Type B pancreatic cell (in vitro differentiated cells): ENCODE data around the gene GRM4. TPM values are rescaled to one million over a fixed set of nuclear protein-coding genes. Genes with fewer than 3 reads are reported as not detected.

Experiments used
- DNase-seq: peaks from one replicate; pipeline ENCODE4 v3.0.0; 2021; ENCODE audit warnings: mixed read lengths; ENCODE audit not compliant: unreplicated experiment; ENCODE audit errors: extremely low spot score
- H3K27ac Mint-ChIP-seq: 2 replicates; pipeline ENCODE4 v1.8.0; 2021; ENCODE audit warnings: mild to moderate bottlenecking, mixed read lengths
- H3K27me3 Mint-ChIP-seq: 2 replicates; pipeline ENCODE4 v1.8.0; 2021; ENCODE audit warnings: mixed read lengths
- H3K36me3 Mint-ChIP-seq: 2 replicates; pipeline ENCODE4 v1.8.0; 2021; ENCODE audit warnings: mixed read lengths
- H3K4me1 Mint-ChIP-seq: one replicate; pipeline ENCODE4 v1.8.0; 2021; ENCODE audit warnings: mixed read lengths; ENCODE audit not compliant: unreplicated experiment
- H3K4me3 Mint-ChIP-seq: 2 replicates; pipeline ENCODE4 v1.8.0; 2021; ENCODE audit warnings: mild to moderate bottlenecking, mixed read lengths
- H3K9me3 Mint-ChIP-seq: 2 replicates; pipeline ENCODE4 v1.8.0; 2021; ENCODE audit warnings: mixed read lengths
- CTCF ChIP-seq: fragments of 200-600 bp; sonication (generic); conservative IDR thresholded peaks from 2 replicates; pipeline ENCODE4 v1.5.0; 2021; ENCODE audit warnings: antibody characterized with exemption, mild to moderate bottlenecking
- total RNA-seq: library from RNA; stranded (reverse); gene quantifications from 2 replicates; pipeline ENCODE4 v1.2.1, GENCODE V29; 2021; ENCODE audit warnings: low replicate concordance

Gene GRM4
- total RNA-seq, 1 donor from 2014 or later = 2.2 TPM

- no peaks in the 10 kb centered on the region for H3K9me3 Mint-ChIP-seq
- no peak overlapping the region for H3K27ac Mint-ChIP-seq
- DNase-seq = no peak
- no peak for TF ChIP-seq CTCF
- no peaks in the 10 kb centered on the region for H3K4me1 Mint-ChIP-seq
- H3K36me3 Mint-ChIP-seq = no peaks in the 10 kb centered on the region
- peaks cover 83% of the 10 kb centered on the region for H3K27me3 Mint-ChIP-seq
- peak overlapping the region; percentile 55 for H3K4me3 Mint-ChIP-seq
These were observed 3.6 kb downstream of the GRM4 start for GRCh38 chr6:34142061-34142998.

DNA sequence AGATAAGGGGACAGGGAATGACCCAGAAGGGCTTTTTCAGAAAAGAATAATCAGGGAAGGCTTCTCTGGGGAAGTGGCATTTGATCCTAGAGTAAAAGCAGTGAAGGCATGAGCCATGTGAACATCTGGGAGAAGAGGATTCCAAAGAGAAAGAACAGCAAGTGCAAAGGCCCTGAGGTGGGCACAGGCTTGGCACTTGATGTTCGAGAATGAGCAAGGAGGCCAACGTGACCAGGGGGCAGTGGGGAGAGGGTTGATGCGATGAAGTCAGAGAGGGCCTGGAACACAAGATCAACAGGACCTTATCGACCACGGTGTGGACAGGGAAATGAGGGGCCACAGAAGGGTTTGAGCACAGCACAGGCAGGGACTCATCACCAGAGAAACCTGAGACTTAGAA, 5.8 kb downstream of the GRM4 start:
- Mint-ChIP-seq H3K4me3 (no peak overlapping the region), H3K36me3 (no peaks in the 10 kb centered on the region), H3K27me3 (peaks cover 77% of the 10 kb centered on the region), H3K9me3 (no peaks in the 10 kb centered on the region), H3K27ac (no peak overlapping the region), H3K4me1 (no peaks in the 10 kb centered on the region)
- TF ChIP-seq CTCF = no peak
- DNase-seq = no peak

DNA sequence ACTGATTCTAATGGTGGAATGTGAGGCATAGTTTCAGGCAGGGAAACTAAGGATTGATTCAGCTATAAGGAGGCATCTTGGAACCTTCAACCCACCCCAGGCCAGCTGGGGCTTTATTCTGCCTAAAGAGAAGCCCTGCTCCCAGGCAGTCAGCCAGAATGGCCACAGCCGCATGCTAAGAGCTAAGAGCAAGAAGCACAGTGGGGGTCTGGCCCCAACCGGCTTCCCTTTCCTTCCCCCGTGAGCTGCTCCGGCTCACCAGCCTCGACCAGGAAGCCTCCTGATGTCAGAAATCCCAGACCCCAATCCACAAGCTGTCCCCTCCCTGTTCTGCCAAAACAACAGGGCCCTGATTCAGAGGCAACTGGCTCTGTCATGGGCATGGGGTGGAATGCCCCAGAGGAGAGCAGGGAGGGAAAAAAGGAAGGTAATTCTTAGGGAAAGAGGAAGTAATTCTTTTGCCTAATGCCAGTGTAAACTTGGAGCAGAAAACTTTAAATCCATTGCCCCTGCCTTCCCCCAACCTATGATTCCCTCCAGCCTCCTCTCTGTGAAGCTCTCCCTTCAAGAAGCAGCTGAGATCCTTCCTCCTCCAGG, 6.9 kb downstream of the GRM4 start:
- H3K4me1 Mint-ChIP-seq = no peaks in the 10 kb centered on the region
- no peaks in the 10 kb centered on the region for H3K9me3 Mint-ChIP-seq
- no peaks in the 10 kb centered on the region for H3K36me3 Mint-ChIP-seq
- H3K4me3 Mint-ChIP-seq = no peak overlapping the region
- H3K27ac Mint-ChIP-seq = no peak overlapping the region
- DNase-seq = no peak
- no peak for TF ChIP-seq CTCF
- peaks cover 79% of the 10 kb centered on the region for H3K27me3 Mint-ChIP-seq

DNA sequence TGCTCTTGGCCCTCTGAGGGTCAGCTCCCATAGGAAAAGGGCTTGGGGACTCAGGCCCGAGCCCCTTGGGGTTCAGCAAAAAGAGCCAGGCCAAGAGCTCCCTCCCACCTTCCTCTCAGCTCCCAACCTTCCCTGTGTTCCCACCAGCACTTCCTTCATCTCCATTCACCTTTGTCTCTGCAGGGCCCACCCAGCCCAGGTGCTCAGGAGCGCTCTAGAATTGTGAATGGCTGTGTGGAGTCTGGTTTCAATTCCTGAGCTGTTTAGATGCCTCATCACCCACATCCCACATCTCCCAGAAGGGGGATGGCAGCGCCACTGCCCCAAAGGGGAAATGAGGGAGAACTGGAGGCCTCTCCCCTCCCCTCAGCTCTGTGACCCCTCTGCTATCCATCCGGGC, 7.7 kb downstream of the GRM4 start:
- no peak for DNase-seq
- TF ChIP-seq CTCF = no peak
- no peak overlapping the region for H3K4me3 Mint-ChIP-seq
- no peaks in the 10 kb centered on the region for H3K4me1 Mint-ChIP-seq
- no peaks in the 10 kb centered on the region for H3K9me3 Mint-ChIP-seq
- no peaks in the 10 kb centered on the region for H3K36me3 Mint-ChIP-seq
- peaks cover 75% of the 10 kb centered on the region for H3K27me3 Mint-ChIP-seq
- no peak overlapping the region for H3K27ac Mint-ChIP-seq

DNA sequence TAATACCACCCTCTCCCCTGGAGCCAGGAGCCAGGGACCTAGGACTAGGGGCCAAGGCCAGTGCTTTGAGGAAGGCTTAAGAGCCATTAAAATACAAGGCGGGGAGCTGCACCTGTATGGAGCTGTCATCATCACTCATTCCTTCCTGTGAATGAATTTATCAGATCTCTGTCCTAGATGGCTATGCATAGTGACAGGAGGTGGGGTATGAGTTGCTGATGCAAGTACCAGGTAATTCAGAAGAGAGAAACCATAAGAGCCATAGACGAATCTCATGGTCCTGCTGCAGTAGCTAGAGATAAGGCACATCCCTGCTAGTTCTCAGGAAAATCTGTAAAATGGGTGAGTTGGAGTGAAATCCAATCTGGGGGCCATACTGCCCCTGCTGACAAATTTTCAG, 10.3 kb downstream of the GRM4 start:
- Mint-ChIP-seq H3K4me1 (no peaks in the 10 kb centered on the region), H3K27ac (no peak overlapping the region), H3K27me3 (peaks cover 64% of the 10 kb centered on the region), H3K9me3 (no peaks in the 10 kb centered on the region), H3K36me3 (no peaks in the 10 kb centered on the region), H3K4me3 (no peak overlapping the region)
- DNase-seq = no peak
- no peak for TF ChIP-seq CTCF
